NCI-H345 (cell line): Measurements from ENCODE around the gene WFIKKN1.
A peak's percentile ranks its signal among the peaks of the same experiment; 100 is the strongest.

ENCODE experiments used
- DNase-seq: peaks from one replicate; lab custom pipeline; 2025; lab: John Stamatoyannopoulos, UW

The WFIKKN1 gene

DNA sequence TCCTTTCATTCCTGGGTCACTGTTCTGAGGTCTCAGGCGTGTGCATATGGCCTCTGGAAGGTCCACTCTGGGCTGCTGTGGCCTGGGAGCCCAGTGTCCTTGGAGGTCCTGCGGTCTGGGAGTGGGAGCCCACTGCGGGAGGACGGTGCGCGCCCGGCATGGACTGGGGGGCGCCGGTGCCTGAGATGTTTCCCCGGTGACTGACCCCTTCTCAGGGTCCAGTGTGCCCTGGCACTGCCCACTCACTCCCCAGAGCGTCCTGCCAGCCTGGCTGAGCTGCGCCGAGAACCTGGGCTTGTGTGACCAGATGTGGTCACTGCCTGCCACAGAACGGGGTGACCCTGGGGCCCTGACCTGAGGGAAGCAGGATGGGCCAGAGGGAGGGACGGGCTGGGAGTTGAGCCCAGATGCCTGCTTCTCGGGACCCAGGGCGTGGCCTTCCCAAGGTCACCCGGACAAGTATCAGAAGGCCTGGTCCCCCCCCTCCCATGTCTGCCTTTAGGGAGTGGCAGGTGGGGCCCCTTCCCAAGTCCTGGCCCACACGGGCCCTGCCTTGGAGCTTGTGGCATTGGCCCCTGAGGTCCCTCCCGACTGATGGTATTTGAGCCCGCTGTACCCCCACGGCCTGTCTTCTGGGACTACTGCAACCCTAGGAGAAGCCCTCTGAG is 43.6 kb downstream of the WFIKKN1 start:
- no peak for DNase-seq

DNA sequence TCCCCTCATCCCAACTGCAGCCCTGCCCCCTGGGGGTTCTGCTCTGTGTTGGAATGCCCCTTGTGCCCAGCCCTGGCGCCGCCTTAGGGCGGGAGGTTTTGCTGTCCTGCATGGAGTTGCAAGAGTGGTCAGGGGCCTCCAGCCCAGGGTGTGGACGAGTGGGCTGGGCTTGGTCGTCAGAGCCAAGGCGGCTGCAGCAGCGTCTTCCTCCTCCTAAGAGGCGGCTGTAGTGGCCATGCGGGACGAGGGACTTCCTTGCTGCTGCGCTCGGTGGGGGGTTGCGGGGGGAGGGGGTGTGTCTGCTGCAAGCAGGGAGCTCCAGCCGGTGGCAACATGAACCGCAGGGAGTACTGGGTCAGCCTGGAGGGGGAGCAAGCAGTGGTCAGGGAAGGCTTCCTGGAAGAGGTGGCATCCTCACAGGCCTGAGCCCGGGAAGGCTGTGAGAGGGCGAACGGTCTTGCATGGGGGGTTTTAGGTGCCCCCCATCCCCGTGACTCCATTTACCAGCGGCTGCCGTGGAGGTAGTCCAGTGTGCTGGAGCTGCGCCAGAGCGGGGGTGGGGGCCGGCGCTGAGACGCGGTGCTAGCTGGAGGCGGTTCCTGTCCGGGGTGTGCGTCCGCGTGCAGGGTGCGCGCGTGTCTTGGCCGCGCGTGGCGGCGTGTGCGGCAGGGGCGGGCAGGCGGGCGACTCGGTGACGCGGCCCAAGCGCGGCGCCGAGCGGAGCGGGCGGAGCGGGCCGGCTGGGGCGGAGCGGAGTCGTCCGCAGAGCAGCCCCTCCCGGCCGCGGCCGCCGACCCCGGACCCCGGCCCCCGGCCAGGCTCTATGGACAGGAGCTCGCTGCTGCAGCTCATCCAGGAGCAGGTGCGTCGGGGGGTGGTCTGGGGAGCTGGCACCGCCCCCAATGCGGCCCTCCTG is 44.4 kb downstream of the WFIKKN1 start, which contains the start of gene RHBDL1:
RHBDL1 (plus strand) TSS at position 704 of the 916 bp plus-strand sequence; CDS start at position 824, 120 bp downstream.
- DNase-seq, result no peak

DNA sequence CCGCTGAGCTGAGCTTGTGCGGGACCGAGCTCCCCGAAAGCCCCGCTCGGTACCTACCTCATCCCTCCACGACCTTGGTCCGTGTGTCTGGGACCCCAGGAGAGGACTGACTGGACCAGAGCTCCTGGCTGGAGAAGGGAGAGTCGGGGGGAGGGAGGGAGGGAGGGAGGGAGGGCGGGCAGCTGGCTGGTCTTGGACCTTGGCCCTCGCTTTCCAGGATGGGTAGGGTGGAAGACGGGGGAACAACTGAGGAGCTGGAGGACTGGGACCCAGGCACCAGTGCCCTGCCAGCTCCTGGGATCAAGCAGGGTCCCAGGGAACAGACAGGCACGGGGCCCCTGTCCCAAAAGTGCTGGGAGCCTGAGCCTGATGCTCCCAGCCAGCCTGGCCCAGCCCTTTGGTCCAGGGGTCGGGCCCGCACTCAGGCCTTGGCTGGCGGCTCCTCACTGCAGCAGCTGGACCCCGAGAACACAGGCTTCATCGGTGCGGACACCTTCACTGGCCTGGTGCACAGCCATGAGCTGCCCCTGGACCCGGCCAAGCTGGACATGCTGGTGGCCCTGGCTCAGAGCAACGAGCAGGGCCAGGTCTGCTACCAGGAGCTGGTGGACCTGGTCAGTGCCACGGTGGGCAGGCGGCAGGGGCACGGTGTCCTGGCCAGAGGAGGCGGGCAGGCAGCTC is 45.2 kb downstream of the WFIKKN1 start:
- DNase-seq, result no peak

DNA sequence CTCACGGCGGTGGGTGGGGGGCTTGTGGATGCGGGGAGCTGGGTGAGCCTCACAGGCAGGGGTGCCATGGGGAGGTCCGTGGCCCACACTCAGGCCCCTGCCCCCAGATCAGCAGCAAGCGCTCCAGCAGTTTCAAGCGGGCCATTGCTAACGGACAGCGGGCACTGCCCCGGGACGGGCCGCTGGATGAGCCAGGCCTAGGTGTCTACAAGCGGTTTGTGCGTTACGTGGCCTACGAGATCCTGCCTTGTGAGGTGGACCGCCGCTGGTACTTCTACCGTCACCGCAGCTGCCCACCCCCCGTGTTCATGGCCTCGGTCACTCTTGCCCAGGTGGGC is 45.7 kb downstream of the WFIKKN1 start:
- DNase-seq, result no peak

DNA sequence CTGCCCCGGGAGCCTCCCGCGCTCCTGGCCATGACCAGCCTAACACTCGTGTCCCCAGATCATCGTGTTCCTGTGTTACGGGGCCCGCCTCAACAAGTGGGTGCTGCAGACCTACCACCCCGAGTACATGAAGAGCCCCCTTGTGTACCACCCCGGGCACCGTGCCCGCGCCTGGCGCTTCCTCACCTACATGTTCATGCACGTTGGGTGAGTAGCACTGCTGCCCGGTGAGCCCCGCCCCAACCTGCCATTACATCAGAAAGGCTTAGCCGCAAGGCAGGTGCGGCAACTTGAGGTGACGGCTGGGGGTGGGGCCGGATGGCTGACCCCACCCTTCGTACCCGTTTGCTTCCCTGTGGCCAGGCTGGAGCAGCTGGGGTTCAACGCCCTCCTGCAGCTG is 46.1 kb downstream of the WFIKKN1 start:
- DNase-seq, result peak; percentile 93

DNA sequence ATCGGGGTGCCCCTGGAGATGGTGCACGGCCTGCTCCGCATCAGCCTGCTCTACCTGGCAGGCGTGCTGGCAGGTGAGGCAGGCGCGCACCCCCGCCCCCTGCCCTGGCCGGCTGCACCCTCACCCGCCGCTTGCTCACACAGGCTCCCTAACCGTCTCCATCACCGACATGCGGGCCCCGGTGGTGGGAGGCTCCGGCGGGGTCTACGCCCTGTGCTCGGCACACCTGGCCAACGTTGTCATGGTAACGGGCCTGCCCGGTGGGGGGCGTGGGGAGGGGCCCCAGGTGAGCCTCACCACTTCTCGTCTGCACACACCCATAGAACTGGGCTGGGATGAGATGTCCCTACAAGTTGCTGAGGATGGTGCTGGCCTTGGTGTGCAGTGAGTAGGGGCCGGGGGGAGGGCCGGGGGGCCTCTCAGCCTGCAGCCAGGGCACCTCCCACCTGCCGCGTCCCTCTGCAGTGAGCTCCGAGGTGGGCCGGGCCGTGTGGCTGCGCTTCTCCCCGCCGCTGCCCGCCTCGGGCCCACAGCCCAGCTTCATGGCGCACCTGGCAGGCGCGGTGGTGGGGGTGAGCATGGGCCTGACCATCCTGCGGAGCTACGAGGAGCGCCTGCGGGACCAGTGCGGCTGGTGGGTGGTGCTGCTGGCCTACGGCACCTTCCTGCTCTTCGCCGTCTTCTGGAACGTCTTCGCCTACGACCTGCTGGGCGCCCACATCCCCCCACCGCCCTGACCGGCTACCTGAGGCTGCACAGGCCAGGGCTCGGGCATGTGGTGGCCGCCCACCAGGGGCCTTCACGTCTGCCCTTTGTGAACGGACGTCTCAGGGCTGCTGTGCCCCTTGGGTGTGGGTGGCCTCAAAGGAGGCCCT is 46.8 kb downstream of the WFIKKN1 start:
- DNase-seq, result peak; percentile 75

DNA sequence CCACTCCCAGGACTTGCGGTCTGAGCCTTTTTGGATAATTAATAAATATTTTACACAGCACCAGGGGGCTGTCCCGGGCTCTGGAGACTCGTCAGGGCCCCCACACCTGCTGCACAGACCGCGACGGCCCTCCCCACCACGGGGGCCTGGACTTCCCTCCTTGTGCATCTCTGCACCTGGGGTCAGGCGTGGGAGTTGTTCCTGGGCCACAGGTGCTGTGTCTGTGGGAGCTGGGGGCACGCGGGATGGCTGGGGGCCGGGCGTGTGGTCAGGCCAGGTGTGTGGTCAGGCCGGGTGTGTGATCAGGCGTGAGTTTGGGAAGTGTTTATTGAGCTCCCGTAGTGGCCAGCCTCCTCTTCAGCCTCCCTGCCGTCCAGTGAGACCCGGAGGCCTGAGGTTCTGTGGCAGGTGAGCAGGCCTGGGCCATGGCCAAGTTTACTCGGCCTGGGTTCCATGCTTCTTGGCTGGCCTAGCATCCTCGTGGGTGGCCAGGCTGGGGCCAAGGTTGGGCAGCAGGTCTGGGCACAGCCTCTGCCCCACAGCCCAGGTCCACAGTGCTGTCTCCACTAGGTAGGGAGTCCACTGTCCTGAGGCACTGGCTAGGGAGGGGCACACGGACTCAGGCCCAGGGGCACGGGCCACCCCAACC is 47.5 kb downstream of the WFIKKN1 start:
- no peak for DNase-seq

DNA sequence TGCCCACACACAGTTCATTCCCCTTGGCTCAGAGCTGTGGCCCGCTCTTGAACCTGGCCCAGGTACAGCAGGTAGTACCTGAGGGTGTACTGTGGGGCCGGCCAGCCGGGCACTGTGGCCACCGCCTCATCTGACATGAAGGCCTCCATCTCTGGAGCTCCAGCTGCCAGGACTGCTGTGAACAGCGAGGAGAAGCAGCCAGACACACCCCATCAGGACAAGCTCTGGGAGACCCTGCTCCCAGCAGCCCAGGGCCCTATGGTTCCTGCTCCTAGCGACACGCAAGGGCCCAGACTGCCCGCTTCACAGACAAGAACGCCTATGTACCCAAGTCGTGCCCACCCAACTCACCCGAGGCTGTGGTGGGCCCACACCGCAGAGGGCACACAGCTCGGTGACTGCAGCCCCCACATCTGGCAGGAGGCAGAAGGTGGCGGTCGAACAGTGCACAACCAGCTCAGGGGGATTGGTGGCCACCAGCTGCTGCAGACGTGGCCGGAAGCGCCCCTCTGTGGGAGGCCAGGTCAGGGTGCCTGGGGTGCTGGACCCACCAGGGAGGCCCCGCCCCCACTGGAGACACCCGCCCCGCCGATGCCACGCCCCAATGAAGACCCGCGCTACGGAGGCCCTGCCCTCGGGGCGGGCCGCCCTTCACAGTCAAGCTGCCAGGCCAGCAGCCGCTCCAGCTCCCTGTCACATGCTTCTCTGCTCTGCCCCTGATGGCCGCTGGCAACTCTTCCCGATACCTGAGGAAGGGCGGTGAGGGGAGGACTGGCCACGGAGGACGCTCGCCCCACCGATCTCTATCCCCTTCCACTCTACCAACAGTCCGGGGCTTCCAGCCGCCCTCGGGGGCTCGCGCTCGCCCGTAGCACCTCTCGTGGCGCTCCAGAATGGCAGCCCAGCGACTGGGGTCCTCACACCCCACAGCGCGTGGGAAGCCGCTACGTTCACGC is 48.4 kb downstream of the WFIKKN1 start:
- DNase-seq, result peak; percentile 88

DNA sequence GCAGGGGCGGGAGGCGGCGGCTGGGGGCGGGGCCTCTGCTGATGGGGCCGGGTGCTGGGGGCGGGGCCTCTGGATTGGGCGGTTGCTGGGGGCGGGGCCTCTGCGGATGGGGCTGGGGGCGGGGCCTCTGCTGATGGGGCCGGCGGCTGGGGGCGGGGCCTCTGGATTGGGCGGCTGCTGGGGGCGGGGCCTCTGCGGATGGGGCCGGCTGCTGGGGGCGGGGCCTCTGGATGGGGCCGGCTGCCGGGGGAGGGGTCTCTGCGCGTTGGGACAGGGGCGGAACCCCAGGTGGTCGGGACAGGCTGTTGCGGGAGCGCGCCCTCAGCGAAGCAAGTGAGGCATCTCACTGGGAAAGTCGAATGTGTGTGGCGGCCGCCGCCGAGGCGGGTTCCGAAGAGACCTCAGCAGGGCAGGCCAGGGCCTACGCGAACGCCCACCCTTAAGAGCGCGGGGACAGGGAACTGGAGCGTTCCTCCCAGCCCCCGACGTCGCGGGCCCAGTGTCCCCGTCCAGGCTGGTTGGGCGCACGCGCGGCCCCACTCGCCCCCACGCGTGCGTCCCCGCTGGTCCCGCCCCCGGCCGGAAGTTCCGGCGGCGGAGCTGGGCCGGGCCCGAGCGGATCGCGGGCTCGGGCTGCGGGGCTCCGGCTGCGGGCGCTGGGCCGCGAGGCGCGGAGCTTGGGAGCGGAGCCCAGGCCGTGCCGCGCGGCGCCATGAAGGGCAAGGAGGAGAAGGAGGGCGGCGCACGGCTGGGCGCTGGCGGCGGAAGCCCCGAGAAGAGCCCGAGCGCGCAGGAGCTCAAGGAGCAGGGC is 49.2 kb downstream of the WFIKKN1 start, which contains the start of gene STUB1:
STUB1 (plus strand) TSS at position 597 of the 811 bp plus-strand sequence; CDS start at position 713, 116 bp downstream.
- DNase-seq, result peak; percentile 91

DNA sequence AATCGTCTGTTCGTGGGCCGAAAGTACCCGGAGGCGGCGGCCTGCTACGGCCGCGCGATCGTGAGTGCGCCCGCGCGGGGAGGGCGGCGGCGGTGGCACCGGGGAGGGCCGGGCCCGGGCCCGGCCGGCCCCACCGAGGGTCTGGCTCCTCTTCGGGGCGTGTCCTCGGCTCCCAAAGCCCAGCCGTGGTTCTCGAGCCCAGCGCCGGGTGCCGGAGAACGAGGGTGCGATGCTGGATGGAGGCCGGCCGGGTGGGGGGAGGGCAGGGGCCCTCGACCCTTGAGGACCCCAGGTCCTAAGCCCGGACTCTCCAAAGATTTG is 49.8 kb downstream of the WFIKKN1 start:
- no peak for DNase-seq

DNA sequence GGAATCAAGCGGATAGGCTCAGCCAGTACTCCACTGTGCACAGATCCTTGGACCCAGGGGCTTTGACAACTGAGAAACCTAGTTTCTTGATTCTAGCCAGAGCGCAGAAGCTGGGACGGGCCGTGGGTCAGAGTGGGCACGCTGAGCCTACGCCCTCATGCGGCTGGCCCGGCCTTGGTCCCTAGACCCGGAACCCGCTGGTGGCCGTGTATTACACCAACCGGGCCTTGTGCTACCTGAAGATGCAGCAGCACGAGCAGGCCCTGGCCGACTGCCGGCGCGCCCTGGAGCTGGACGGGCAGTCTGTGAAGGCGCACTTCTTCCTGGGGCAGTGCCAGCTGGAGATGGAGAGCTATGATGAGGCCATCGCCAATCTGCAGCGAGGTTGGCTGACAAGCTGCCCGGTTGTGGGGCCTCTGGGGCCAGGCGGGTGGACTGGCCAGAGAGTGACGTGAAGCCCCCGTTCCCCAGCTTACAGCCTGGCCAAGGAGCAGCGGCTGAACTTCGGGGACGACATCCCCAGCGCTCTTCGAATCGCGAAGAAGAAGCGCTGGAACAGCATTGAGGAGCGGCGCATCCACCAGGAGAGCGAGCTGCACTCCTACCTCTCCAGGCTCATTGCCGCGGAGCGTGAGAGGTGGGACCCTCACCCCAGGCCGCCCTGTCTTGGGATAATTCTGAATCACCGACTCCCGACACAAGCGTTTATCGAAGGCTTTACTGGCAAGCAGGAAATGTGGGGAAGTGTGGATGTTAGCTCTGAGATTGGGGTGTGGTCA is 50.4 kb downstream of the WFIKKN1 start:
- DNase-seq, result no peak

DNA sequence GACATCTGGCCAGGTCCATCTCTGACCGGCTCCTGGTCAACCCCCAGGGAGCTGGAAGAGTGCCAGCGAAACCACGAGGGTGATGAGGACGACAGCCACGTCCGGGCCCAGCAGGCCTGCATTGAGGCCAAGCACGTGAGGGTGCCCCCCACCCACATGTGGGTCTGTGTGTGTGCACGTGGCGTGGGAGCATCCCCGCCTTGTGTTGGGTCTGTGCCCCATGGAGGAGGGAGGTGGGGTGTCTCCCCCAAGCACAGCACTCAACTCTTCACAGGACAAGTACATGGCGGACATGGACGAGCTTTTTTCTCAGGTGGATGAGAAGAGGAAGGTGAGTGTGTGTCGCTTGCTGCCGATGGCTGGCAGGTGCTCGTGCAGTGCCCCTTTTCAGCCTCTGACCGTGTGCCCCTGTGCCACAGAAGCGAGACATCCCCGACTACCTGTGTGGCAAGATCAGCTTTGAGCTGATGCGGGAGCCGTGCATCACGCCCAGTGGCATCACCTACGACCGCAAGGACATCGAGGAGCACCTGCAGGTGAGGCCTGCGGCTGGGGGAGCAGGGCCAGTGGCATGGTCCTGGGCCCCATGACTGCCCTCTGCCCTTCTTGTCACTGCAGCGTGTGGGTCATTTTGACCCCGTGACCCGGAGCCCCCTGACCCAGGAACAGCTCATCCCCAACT is 51.1 kb downstream of the WFIKKN1 start:
- no peak for DNase-seq

DNA sequence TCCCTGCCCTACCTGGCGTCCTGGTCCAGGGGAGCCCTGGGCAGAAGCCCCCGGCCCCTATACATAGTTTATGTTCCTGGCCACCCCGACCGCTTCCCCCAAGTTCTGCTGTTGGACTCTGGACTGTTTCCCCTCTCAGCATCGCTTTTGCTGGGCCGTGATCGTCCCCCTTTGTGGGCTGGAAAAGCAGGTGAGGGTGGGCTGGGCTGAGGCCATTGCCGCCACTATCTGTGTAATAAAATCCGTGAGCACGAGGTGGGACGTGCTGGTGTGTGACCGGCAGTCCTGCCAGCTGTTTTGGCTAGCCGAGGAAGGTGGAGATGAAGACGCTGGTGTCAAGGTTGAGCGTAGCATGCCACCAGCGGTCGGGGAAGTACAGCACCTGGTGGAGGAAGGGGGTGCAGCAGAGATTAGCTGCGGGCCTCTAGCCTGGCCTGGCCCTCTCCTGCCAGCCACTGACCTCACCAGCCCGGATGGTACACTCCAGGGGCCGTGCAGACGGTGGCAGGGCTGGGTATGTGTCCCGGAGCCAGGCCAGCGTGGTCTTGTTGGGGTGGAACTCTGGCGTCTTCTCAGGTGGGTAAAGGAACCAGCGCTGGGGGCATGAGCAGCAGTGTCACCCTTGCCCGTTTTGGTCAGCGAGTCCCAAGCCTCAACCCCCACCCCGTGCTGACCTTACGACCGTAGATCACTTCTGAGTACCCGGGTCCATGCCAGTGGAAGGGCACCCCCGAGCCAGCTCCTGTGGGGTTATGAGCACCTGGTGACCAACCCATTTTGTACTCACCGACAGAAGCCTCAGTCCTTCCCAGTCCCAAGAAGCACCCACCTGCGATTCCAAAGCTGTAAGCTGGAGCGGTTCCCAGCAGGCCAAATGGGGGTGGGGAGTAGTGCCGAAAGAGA is 52.0 kb downstream of the WFIKKN1 start:
- no peak for DNase-seq

DNA sequence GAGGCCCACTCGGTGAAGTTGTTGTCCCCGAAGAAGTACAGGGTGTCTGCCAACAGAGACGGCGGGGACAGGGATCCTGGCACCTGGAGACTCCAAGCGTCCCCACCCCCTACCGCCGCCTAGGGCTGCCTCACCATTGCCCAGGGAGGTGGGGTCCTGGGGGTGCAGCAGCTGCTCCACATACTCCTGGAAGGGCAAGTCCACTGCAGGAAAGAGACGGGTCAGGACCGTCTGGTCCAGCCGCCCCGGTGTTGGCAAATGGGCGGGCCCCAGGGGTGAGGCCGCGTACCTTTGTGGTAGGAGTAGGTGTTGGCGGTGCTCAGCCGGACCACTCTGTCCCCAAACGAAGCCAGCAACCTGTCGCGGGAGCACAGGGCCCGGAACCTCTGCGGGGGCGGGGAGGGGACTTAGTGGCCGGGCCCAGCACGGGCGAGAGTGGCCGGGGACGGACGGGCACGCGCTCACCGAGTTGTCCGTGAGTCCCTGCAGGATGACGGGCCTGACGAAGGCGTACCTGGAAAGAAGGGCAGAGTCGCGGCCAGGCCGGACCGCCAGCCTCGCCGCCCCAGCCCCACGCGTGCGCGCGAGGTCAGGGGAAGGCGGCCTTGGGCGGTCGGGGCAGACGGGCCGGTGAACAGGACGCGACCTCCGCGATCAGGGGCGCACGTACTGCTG is 52.7 kb downstream of the WFIKKN1 start:
- no peak for DNase-seq
